SW480 (cell line): ENCODE measurements around the gene IRS2.

Source experiments
- DNase-seq: peaks from one replicate; pipeline ENCODE4 v3.0.0-alpha.2; 2016; ENCODE audit warnings: low spot score

IRS2 gene

GRCh38 chr13:109802936-109803335 is 16.6 kb upstream of the IRS2 start:
- peak; percentile 62 for DNase-seq

- DNase-seq = no peak
Observed at GRCh38 chr13:109795011-109795410, 8.6 kb upstream of the IRS2 start.

GRCh38 chr13:109794095-109794494 is 7.7 kb upstream of the IRS2 start:
- peak; percentile 63 for DNase-seq

- no peak for DNase-seq
Observed at GRCh38 chr13:109792416-109793059, 6.2 kb upstream of the IRS2 start.

GRCh38 chr13:109790942-109791605 is 4.7 kb upstream of the IRS2 start:
- peak; percentile 51 for DNase-seq

- DNase-seq = no peak
Observed at GRCh38 chr13:109790086-109790485, 3.7 kb upstream of the IRS2 start.

- no peak for DNase-seq
Observed at GRCh38 chr13:109789262-109789661, 2.9 kb upstream of the IRS2 start.

GRCh38 chr13:109788372-109789111 is 2.2 kb upstream of the IRS2 start:
- no peak for DNase-seq

- DNase-seq = peak; percentile 73
Observed at GRCh38 chr13:109787135-109787954, 962 bp upstream of the IRS2 start.

GRCh38 chr13:109785892-109786450 is 412 bp downstream of the IRS2 start:
- no peak for DNase-seq

- peak; percentile 59 for DNase-seq
Observed at GRCh38 chr13:109785141-109785891, 1.1 kb downstream of the IRS2 start.

GRCh38 chr13:109784590-109785140 is 1.7 kb downstream of the IRS2 start:
- peak; percentile 67 for DNase-seq

- DNase-seq = no peak
Observed at GRCh38 chr13:109783815-109784589, 2.4 kb downstream of the IRS2 start.

- no peak for DNase-seq
Observed at GRCh38 chr13:109783447-109783814, 3.0 kb downstream of the IRS2 start.

GRCh38 chr13:109782823-109783431 is 3.5 kb downstream of the IRS2 start:
- DNase-seq = no peak

- DNase-seq = no peak
Observed at GRCh38 chr13:109782066-109782822, 4.1 kb downstream of the IRS2 start.

GRCh38 chr13:109781384-109782065 is 4.9 kb downstream of the IRS2 start:
- DNase-seq = no peak

- DNase-seq = peak; percentile 58
Observed at GRCh38 chr13:109780845-109781383, 5.5 kb downstream of the IRS2 start.
